CD4-positive, CD25-positive, alpha-beta regulatory T cell (primary cell): ENCODE results near the gene CR2. TPM values are rescaled to one million over a fixed set of nuclear protein-coding genes. Genes with fewer than 3 reads are reported as not detected.
"Not testable (repeated sequence)": the region's sequence is repeated elsewhere in the genome, so short reads cannot be mapped to it uniquely, and the experiment has no call there.

ENCODE experiments used
- ATAC-seq, 2 donors: fragments of 150-1000 bp; cut with Tn5 transposase; one replicate each; pipeline ENCODE4 v1.10.0; 2021; ENCODE audit warnings: low read depth in 2 of 2, moderate number of reproducible peaks in 2 of 2, moderate library complexity in 1 of 2
- DNase-seq, 3 donors: peaks; one replicate each; pipeline versions ENCODE4 v3.0.0 to v3.0.0-alpha.2; 2012 to 2022; ENCODE audit warnings: mixed read lengths in 1 of 3
- H3K27ac ChIP-seq: one replicate; pipeline ENCODE4 v1.7.0; 2013; ENCODE audit warnings: mild to moderate bottlenecking, low read length; ENCODE audit not compliant: insufficient read depth, poor library complexity, severe bottlenecking
- H3K27me3 ChIP-seq: one replicate; pipeline ENCODE4 v1.7.0; 2013; ENCODE audit warnings: low read length; ENCODE audit not compliant: control insufficient read depth, insufficient read depth
- H3K36me3 ChIP-seq: one replicate; pipeline ENCODE4 v1.7.0; 2013; ENCODE audit warnings: mild to moderate bottlenecking, low read length, moderate library complexity; ENCODE audit not compliant: control insufficient read depth, insufficient read depth
- H3K4me1 ChIP-seq: 2 replicates; pipeline ENCODE4 v1.7.0; 2013; ENCODE audit warnings: mild to moderate bottlenecking, low read length; ENCODE audit not compliant: insufficient read depth, control insufficient read depth, poor library complexity, severe bottlenecking
- H3K4me3 ChIP-seq: one replicate; pipeline ENCODE4 v1.7.0; 2013; ENCODE audit warnings: low read depth, mild to moderate bottlenecking, low read length, moderate library complexity
- H3K9me3 ChIP-seq, 2 experiments: 1 replicate in 1 of 2; 2 replicates in 1 of 2; pipeline ENCODE4 v1.7.0; 2013; ENCODE audit warnings: low read length in 2 of 2, mild to moderate bottlenecking in 1 of 2, moderate library complexity in 1 of 2; ENCODE audit not compliant: control insufficient read depth in 2 of 2
- H3K27ac Mint-ChIP-seq, 3 donors: one replicate each; pipeline ENCODE4 v1.8.0; 2020 to 2022; ENCODE audit warnings: mild to moderate bottlenecking in 3 of 3, mixed read lengths in 3 of 3, moderate library complexity in 2 of 3
- H3K27me3 Mint-ChIP-seq: one replicate; pipeline ENCODE4 v1.8.0; 2022; ENCODE audit warnings: mild to moderate bottlenecking, mixed read lengths
- H3K36me3 Mint-ChIP-seq: one replicate; pipeline ENCODE4 v1.8.0; 2020; ENCODE audit warnings: mixed read lengths
- H3K4me1 Mint-ChIP-seq, 4 donors: one replicate each; pipeline ENCODE4 v1.8.0; 2020 to 2022; ENCODE audit warnings: mixed read lengths in 4 of 4, mild to moderate bottlenecking in 1 of 4
- H3K4me3 Mint-ChIP-seq, 4 donors: one replicate each; pipeline ENCODE4 v1.8.0; 2020 to 2022; ENCODE audit warnings: mild to moderate bottlenecking in 4 of 4, mixed read lengths in 4 of 4, moderate library complexity in 3 of 4
- H3K9me3 Mint-ChIP-seq, 7 donors: one replicate each; pipeline ENCODE4 v1.8.0; 2020 to 2022; ENCODE audit warnings: mixed read lengths in 7 of 7, mild to moderate bottlenecking in 3 of 7, moderate library complexity in 2 of 7
- polyA plus RNA-seq, 4 donors: library from polyadenylated mRNA; unstranded; fragments of 300-500 nt; fragmentation: Illumina TruSeq; gene quantifications; one replicate each; pipeline ENCODE4 v1.2.3, GENCODE V29; 2021
- total RNA-seq: library from RNA; stranded (reverse); gene quantifications from one replicate; pipeline ENCODE4 v1.2.3, GENCODE V29; 2022

CR2 gene
- total and polyA plus RNA-seq, 5 donors from 2014 or later = 0.22 to 0.69 (median 0.29) TPM; not detected in 1

- ATAC-seq, H3K27me3 Mint-ChIP-seq, H3K4me3 Mint-ChIP-seq, H3K4me1 Mint-ChIP-seq, H3K27ac Mint-ChIP-seq, H3K27me3 ChIP-seq, H3K36me3 ChIP-seq, H3K36me3 Mint-ChIP-seq, H3K27ac ChIP-seq, H3K4me1 ChIP-seq, DNase-seq, H3K4me3 ChIP-seq, H3K9me3 ChIP-seq, H3K9me3 Mint-ChIP-seq: not testable (repeated sequence)
These were observed 82.1 kb downstream of the CR2 start for GRCh38 chr1:207536263-207536662.

Other genes with a start within 250 kb of the CR2 start
- gene CD55, start 132.7 kb upstream of the CR2 start, total RNA-seq = 120 TPM
- 10 to 100 TPM; 45.4 to 65.8 (median 53.8) TPM for gene CD55, start 132.7 kb upstream of the CR2 start, polyA plus RNA-seq
- 0.94 TPM for gene CR1, start 41.8 kb downstream of the CR2 start, total RNA-seq
- gene CR1, start 41.8 kb downstream of the CR2 start, polyA plus RNA-seq = under 1 TPM; 0.02 to 0.22 (median 0.10) TPM
- gene CR1L, start 190.8 kb downstream of the CR2 start, total RNA-seq = not detected
- gene CR1L, start 190.8 kb downstream of the CR2 start, polyA plus RNA-seq = not detected